Ascending aorta (tissue), 2 donors: ENCODE measurements around the gene CSF2. TPM values are rescaled to one million over a fixed set of nuclear protein-coding genes. Genes with fewer than 3 reads are reported as not detected.

Experiments used
- DNase-seq, 2 donors: peaks; one replicate each; pipeline ENCODE4 v3.0.0-alpha.2; 2019; ENCODE audit warnings: low spot score in 2 of 2
- H3K27ac ChIP-seq, 2 donors: fragments of 200-600 bp; sonication (generic); one replicate each; pipeline ENCODE4 v1.5.1; 2016 to 2017; ENCODE audit warnings: mild to moderate bottlenecking in 1 of 2
- H3K27me3 ChIP-seq: fragments of 200-600 bp; sonication (generic); one replicate; pipeline ENCODE4 v1.5.1; 2017
- H3K36me3 ChIP-seq, 2 donors: fragments of 200-600 bp; sonication (generic); one replicate each; pipeline ENCODE4 v1.5.1; 2016
- H3K4me1 ChIP-seq, 2 donors: fragments of 200-600 bp; sonication (generic); one replicate each; pipeline ENCODE4 v1.5.1; 2016 to 2017; ENCODE audit warnings: mild to moderate bottlenecking in 1 of 2
- H3K4me3 ChIP-seq, 2 donors: fragments of 200-600 bp; sonication (generic); one replicate each; pipeline ENCODE4 v1.5.1; 2016 to 2017; ENCODE audit warnings: mild to moderate bottlenecking in 1 of 2
- H3K9me3 ChIP-seq, 2 donors: fragments of 200-600 bp; sonication (generic); one replicate each; pipeline ENCODE4 v1.5.1; 2016
- intact Hi-C: fragments of 100-400 bp; cut with DNase I; formaldehyde crosslinking; loops from one replicate; pipeline ENCODE4 v1.15.1; 2023
- total RNA-seq: library from RNA; depleted of rRNA; stranded (reverse); fragments of >200 nt; gene quantifications from one replicate; pipeline ENCODE4 v1.1.0, GENCODE V29; 2016
- TF ChIP-seq, protein P1 (sequence below), 3 experiments: fragments of 200-600 bp in 2 of 3; fragments of 450-650 bp in 1 of 3; sonication (generic) in 2 of 3; IDR thresholded peaks; one replicate each; pipeline ENCODE4 v1.5.1; 2016 to 2019; ENCODE audit warnings: antibody characterized with exemption in 3 of 3, mild to moderate bottlenecking in 1 of 3, moderate library complexity in 1 of 3

Gene CSF2
- total RNA-seq, 1 donor from 2014 or later: not detected

DNA sequence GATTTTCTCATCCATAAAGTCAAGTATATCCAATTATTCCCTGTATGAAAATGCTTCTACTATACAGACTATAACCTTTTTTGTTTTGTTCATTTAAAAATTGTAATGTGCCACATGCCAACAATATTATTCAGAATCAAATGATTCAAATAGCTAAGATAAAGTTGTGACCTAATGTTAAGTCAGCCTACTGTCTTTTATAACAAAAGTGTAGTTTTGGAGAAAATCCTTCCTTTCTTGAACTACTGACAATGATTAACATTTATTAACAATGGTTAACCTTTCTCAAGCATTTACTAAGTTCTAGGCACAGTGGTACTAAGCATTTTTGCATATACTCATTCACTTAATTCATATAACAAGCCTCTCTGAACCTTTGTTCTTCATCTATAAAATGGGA, 25.0 kb downstream of the CSF2 start:
- intact Hi-C loops: no loop called here

DNA sequence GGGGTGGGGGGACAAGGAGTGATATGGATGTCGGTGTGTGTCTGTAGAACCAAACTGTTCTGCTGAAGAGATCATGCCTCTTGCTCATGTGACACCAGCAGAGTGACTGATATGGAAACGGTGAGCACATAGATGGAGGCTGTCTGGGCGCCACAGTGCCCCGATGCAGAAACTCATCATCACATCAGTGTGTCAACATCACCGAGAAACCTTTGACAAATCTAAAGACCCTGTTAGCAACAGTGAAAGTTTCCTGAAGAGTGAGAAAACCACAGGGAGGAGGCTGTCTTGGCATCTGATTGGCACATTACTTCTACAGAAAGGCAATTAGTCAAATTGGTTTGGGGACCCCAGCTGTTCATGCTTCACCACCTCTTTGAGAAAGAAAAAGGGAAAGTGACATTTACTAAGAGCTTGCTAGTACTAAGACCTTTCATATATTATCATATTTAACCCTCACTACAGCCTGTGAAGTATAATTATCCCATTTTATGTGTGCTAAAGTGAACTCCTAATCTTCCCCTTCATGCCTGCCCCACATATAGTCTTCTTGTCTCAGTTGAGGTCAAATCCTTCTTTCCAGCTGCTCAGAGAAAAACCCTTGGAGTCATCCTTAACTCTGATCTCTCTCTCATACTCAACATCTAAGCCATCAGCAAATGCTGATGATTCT, 25.6 kb downstream of the CSF2 start:
- Histone ChIP-seq H3K4me3 (no peak overlapping the region), H3K27me3 (no peaks in the 10 kb centered on the region), H3K27ac (no peak overlapping the region), H3K4me1 (peaks cover 9 to 15% of the 10 kb centered on the region in 2 donors), H3K9me3 (no peaks in the 10 kb centered on the region), H3K36me3 (no peaks in the 10 kb centered on the region)
- intact Hi-C loops: no loop called here
- TF ChIP-seq, protein P1, sequence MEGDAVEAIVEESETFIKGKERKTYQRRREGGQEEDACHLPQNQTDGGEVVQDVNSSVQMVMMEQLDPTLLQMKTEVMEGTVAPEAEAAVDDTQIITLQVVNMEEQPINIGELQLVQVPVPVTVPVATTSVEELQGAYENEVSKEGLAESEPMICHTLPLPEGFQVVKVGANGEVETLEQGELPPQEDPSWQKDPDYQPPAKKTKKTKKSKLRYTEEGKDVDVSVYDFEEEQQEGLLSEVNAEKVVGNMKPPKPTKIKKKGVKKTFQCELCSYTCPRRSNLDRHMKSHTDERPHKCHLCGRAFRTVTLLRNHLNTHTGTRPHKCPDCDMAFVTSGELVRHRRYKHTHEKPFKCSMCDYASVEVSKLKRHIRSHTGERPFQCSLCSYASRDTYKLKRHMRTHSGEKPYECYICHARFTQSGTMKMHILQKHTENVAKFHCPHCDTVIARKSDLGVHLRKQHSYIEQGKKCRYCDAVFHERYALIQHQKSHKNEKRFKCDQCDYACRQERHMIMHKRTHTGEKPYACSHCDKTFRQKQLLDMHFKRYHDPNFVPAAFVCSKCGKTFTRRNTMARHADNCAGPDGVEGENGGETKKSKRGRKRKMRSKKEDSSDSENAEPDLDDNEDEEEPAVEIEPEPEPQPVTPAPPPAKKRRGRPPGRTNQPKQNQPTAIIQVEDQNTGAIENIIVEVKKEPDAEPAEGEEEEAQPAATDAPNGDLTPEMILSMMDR (IDR thresholded peaks at IDR 0.05): no peak
- DNase-seq: no peak

More for the DNA sequence above, 25.0 kb downstream of the CSF2 start:
- no peaks in the 10 kb centered on the region for H3K9me3 ChIP-seq
- no peak for DNase-seq
- H3K27me3 ChIP-seq: no peaks in the 10 kb centered on the region
- TF ChIP-seq, protein P1 (IDR thresholded peaks at IDR 0.05): no peak
- no peak overlapping the region for H3K4me3 ChIP-seq
- H3K36me3 ChIP-seq: no peaks in the 10 kb centered on the region
- no peak overlapping the region for H3K27ac ChIP-seq
- H3K4me1 ChIP-seq: peaks cover 5 to 9% of the 10 kb centered on the region in 2 donors

DNA sequence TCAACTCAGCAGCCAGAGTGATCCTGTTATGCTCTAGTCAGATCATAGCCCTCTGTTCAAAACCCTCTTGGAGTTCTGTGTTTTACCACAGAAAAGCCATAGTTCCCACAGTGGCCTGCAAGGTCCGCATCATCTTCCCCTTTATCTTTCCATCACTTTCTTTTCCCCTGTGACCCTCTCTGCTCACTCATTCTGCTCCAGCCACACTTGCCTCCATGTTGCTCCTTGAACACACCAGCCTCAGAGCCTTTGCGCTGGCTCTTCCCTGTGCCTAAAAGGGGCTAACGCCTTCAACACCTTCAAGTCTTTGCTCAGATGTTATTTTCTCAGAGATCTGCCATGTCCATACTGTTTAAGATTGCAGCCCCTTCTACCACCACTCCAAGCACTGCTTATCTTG, 26.3 kb downstream of the CSF2 start:
- Histone ChIP-seq H3K9me3 (no peaks in the 10 kb centered on the region), H3K27ac (no peak overlapping the region), H3K27me3 (no peaks in the 10 kb centered on the region), H3K4me1 (peaks cover 9 to 21% of the 10 kb centered on the region in 2 donors), H3K36me3 (no peaks in the 10 kb centered on the region), H3K4me3 (no peak overlapping the region)
- intact Hi-C loops: loop anchor here (10.0 kb wide), 1 partner anchor 155 kb away; the partner anchor contains the start of gene PDLIM4
- TF ChIP-seq, protein P1 (IDR thresholded peaks at IDR 0.05): no peak
- no peak for DNase-seq

DNA sequence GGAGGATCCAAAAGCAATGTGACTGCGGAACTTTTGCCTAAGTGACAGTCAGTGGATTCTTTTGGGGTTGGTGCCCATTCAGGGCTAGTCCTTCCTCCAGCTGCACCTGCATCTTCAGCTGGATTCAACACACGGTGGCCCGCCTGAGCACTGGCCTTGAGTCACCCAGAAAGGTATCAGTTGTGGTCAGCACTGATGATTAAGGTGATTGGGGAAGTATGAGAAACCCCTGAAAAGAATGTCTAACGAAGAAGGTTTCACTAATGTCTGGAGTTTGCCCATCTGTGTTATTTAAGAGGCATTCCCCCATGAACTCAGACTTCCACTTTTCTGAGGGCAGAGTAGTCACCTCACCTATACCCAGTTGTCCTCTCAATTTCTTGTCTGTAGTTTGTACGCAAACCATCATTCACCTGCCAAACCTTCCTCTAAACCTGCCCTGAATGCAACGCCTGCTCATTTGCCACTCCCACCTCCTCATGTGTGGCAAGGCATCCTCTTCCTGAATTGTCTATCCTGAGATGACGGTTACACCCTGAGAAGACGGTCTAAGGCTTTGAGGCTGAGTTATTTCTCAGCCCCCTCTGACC, 27.2 kb downstream of the CSF2 start:
- H3K27ac ChIP-seq: no peak overlapping the region
- no peaks in the 10 kb centered on the region for H3K27me3 ChIP-seq
- intact Hi-C loops: loop anchor here (10.0 kb wide), 1 partner anchor 154 kb away; the partner anchor contains the start of gene PDLIM4
- TF ChIP-seq, protein P1 (IDR thresholded peaks at IDR 0.05): no peak
- H3K4me3 ChIP-seq: no peak overlapping the region
- no peaks in the 10 kb centered on the region for H3K36me3 ChIP-seq
- peaks cover 9 to 21% of the 10 kb centered on the region in 2 donors for H3K4me1 ChIP-seq
- H3K9me3 ChIP-seq: no peaks in the 10 kb centered on the region
- no peak for DNase-seq

DNA sequence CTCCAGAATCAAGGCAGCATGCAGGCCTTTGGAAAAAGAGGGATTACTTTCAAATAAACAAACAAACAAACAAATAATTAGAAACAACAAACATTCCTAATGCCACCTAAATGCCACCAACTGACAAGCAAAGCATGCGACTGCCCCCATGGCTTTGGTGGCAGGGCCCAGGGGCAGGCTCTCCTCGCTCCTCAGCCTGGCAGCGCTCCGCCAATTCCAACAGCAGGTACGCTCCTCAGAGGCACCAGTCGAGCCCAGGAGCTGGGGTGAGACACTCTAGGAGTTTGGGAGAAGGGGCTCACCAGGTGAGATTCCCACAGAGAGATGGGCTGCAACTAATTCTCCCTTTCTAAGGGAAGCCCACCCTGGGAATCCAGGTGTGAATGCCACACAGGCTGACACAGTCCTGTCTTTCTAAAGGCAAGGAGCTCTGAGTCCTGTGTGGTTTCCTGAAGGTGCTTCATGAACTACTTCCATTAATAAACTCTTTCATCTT, 27.8 kb downstream of the CSF2 start:
- H3K4me1 ChIP-seq: peaks cover 9 to 21% of the 10 kb centered on the region in 2 donors
- no peak overlapping the region for H3K4me3 ChIP-seq
- TF ChIP-seq, protein P1 (IDR thresholded peaks at IDR 0.05): no peak
- H3K27ac ChIP-seq: no peak overlapping the region
- DNase-seq: no peak
- no peaks in the 10 kb centered on the region for H3K36me3 ChIP-seq
- intact Hi-C loops: loop anchor here (10.0 kb wide), 1 partner anchor 153 kb away; the partner anchor contains the start of gene PDLIM4
- no peaks in the 10 kb centered on the region for H3K9me3 ChIP-seq
- no peaks in the 10 kb centered on the region for H3K27me3 ChIP-seq
